Mesenchymal stem cell (in vitro differentiated cells and primary cell): ENCODE data around the gene FRMPD1. TPM values are rescaled to one million over a fixed set of nuclear protein-coding genes. Genes with fewer than 3 reads are reported as not detected.
"Not testable (repeated sequence)": the region's sequence is repeated elsewhere in the genome, so short reads cannot be mapped to it uniquely, and the experiment has no call there.

Experiments
- DNase-seq: peaks from one replicate; pipeline ENCODE4 v3.0.0-alpha.2; 2013
- H2AFZ ChIP-seq: one replicate; pipeline ENCODE4 v1.6.1; 2013; ENCODE audit warnings: low read depth, mild to moderate bottlenecking, control low read depth, inconsistent platforms, low read length, moderate library complexity
- H2AK5ac ChIP-seq: 2 replicates; pipeline ENCODE4 v1.6.1; 2013; ENCODE audit warnings: low read length, moderate library complexity, mild to moderate bottlenecking, inconsistent platforms; ENCODE audit not compliant: severe bottlenecking
- H2BK120ac ChIP-seq: one replicate; pipeline ENCODE4 v1.6.1; 2013; ENCODE audit warnings: low read depth, mild to moderate bottlenecking, inconsistent platforms, low read length, moderate library complexity
- H2BK12ac ChIP-seq, 2 experiments: one replicate each; pipeline ENCODE4 v1.6.1; 2013; ENCODE audit warnings: inconsistent platforms in 2 of 2, low read length in 2 of 2, mild to moderate bottlenecking in 2 of 2, moderate library complexity in 2 of 2, control low read depth in 1 of 2
- H2BK15ac ChIP-seq: one replicate; pipeline ENCODE4 v1.6.1; 2013; ENCODE audit warnings: mild to moderate bottlenecking, low read depth, inconsistent platforms; ENCODE audit not compliant: poor library complexity, severe bottlenecking
- H2BK5ac ChIP-seq: 2 replicates; pipeline ENCODE4 v1.6.1; 2013; ENCODE audit warnings: low read depth, mild to moderate bottlenecking, low read length, control low read depth, inconsistent platforms; ENCODE audit not compliant: poor library complexity, severe bottlenecking
- H3K14ac ChIP-seq, 2 experiments: one replicate each; pipeline ENCODE4 v1.6.1; 2013; ENCODE audit warnings: inconsistent platforms in 2 of 2, low read length in 2 of 2, control low read depth in 1 of 2, mild to moderate bottlenecking in 1 of 2, moderate library complexity in 1 of 2
- H3K18ac ChIP-seq, 2 experiments: one replicate each; pipeline ENCODE4 v1.6.1; 2013; ENCODE audit warnings: inconsistent platforms in 2 of 2, low read length in 2 of 2, control low read depth in 1 of 2, low read depth in 1 of 2, mild to moderate bottlenecking in 1 of 2
- H3K23ac ChIP-seq, 2 experiments: one replicate each; pipeline ENCODE4 v1.6.1; 2013; ENCODE audit warnings: inconsistent platforms in 2 of 2, low read length in 2 of 2, mild to moderate bottlenecking in 2 of 2, moderate library complexity in 2 of 2, control low read depth in 1 of 2
- H3K27ac ChIP-seq: 2 replicates; pipeline ENCODE4 v1.5.1; 2013; ENCODE audit warnings: mild to moderate bottlenecking, moderate library complexity, low read length, control low read depth, inconsistent platforms; ENCODE audit not compliant: poor library complexity, severe bottlenecking
- H3K27me3 ChIP-seq, 2 experiments: 2 replicates each; pipeline versions ENCODE4 v1.6.1 to v1.7.0; 2013; ENCODE audit warnings: low read length in 2 of 2, mild to moderate bottlenecking in 2 of 2, moderate library complexity in 2 of 2, control low read depth in 1 of 2, inconsistent platforms in 1 of 2; ENCODE audit not compliant: control insufficient read depth in 1 of 2, insufficient read depth in 1 of 2
- H3K36me3 ChIP-seq, 2 experiments: 2 replicates each; pipeline versions ENCODE4 v1.6.1 to v1.7.0; 2013; ENCODE audit warnings: low read length in 2 of 2, control low read depth in 1 of 2, inconsistent platforms in 1 of 2, low read depth in 1 of 2, mild to moderate bottlenecking in 1 of 2; ENCODE audit not compliant: insufficient read depth in 2 of 2, control insufficient read depth in 1 of 2
- H3K4ac ChIP-seq, 2 experiments: one replicate each; pipeline ENCODE4 v1.6.1; 2013; ENCODE audit warnings: inconsistent platforms in 2 of 2, low read length in 2 of 2, mild to moderate bottlenecking in 2 of 2, moderate library complexity in 2 of 2, control low read depth in 1 of 2, low read depth in 1 of 2
- H3K4me1 ChIP-seq: 2 replicates; pipeline ENCODE4 v1.6.1; 2013; ENCODE audit warnings: low read depth, low read length, control low read depth; ENCODE audit not compliant: control insufficient read depth, insufficient read depth
- H3K4me2 ChIP-seq: 2 replicates; pipeline ENCODE4 v1.6.1; 2013; ENCODE audit warnings: low read length, mild to moderate bottlenecking, inconsistent platforms; ENCODE audit not compliant: poor library complexity, severe bottlenecking
- H3K4me3 ChIP-seq, 2 experiments: 2 replicates each; pipeline versions ENCODE4 v1.5.1 to v1.7.0; 2013; ENCODE audit warnings: low read length in 2 of 2, mild to moderate bottlenecking in 2 of 2, control low read depth in 1 of 2, low read depth in 1 of 2; ENCODE audit not compliant: insufficient read depth in 1 of 2
- H3K79me1 ChIP-seq: replicated peaks from 2 replicates; pipeline ENCODE4 v1.6.1; 2013; ENCODE audit warnings: mild to moderate bottlenecking, control low read depth, low read length, inconsistent platforms; ENCODE audit not compliant: poor library complexity, severe bottlenecking
- H3K9ac ChIP-seq: 2 replicates; pipeline ENCODE4 v1.7.0; 2013; ENCODE audit warnings: mild to moderate bottlenecking, low read length, moderate library complexity
- H3K9me3 ChIP-seq: 2 replicates; pipeline ENCODE4 v1.7.0; 2013; ENCODE audit warnings: mild to moderate bottlenecking, low read length; ENCODE audit not compliant: control insufficient read depth
- H4K8ac ChIP-seq: one replicate; pipeline ENCODE4 v1.6.1; 2013; ENCODE audit warnings: inconsistent platforms, mild to moderate bottlenecking, low read length, moderate library complexity
- H4K91ac ChIP-seq: one replicate; pipeline ENCODE4 v1.6.1; 2013; ENCODE audit warnings: mild to moderate bottlenecking, low read length, inconsistent platforms
- WGBS: methylation state at CpG from one replicate; pipeline ENCODE4 v1.1.7; 2013; ENCODE audit warnings: mixed read lengths; 5-methylcytosine and 5-hydroxymethylcytosine counted together
- polyA plus RNA-seq, 2 experiments: library from polyadenylated mRNA; stranded (reverse); fragments of 200-250 nt; gene quantifications; one replicate each; pipeline ENCODE4 v1.2.3, GENCODE V29; 2013

FRMPD1 gene
- not detected for polyA plus RNA-seq (2013, experiment 1 of 2)
- polyA plus RNA-seq (2013, experiment 2 of 2), result not detected

- peak within 1 kb of the TSS in 1 of 2 experiments; percentile 29 for H3K14ac ChIP-seq
- H2BK5ac ChIP-seq, result no peak within 1 kb of the TSS
- peak within 1 kb of the TSS; percentile 88 for H3K4me2 ChIP-seq
- H3K4ac ChIP-seq, result no peak within 1 kb of the TSS
- H3K27ac ChIP-seq, result no peak within 1 kb of the TSS
- H4K8ac ChIP-seq, result no peak within 1 kb of the TSS
- peak within 1 kb of the TSS; percentile 83 for H3K9ac ChIP-seq
- peak within 1 kb of the TSS; percentile 7 for H2AFZ ChIP-seq
- H3K27me3 ChIP-seq, result peaks cover 47 to 83% of the 10 kb centered on the region in 2 experiments
- H3K18ac ChIP-seq, result no peak within 1 kb of the TSS
- no peak within 1 kb of the TSS for H2BK12ac ChIP-seq
- H3K79me1 ChIP-seq, result no peaks in the 10 kb centered on the region
- H3K4me3 ChIP-seq, result peak within 1 kb of the TSS; percentile 63 to 90
- H2BK15ac ChIP-seq, result no peak within 1 kb of the TSS
- no peak within 1 kb of the TSS for H2BK120ac ChIP-seq
- no peaks in the 10 kb centered on the region for H3K9me3 ChIP-seq
- H2AK5ac ChIP-seq, result no peak within 1 kb of the TSS
- 7% methylated on average over 63 of the region's 73 CpGs for WGBS
- H4K91ac ChIP-seq, result no peak within 1 kb of the TSS
- peak; percentile 29 for DNase-seq
- H3K4me1 ChIP-seq, result peaks cover 11% of the 10 kb centered on the region
- no peaks in the 10 kb centered on the region for H3K36me3 ChIP-seq
- H3K23ac ChIP-seq, result no peak within 1 kb of the TSS
These were observed at the start of gene FRMPD1 for GRCh38 chr9:37650873-37651768. Gene FRMPD1 (plus strand): TSS chr9:37650954. CDS start chr9:37692642, 41,688 bp downstream.

GRCh38 chr9:37602061-37602460, 48.7 kb upstream of the FRMPD1 start:
- H2BK12ac ChIP-seq, H3K23ac ChIP-seq, H4K91ac ChIP-seq, H2BK120ac ChIP-seq, H2AFZ ChIP-seq, H3K4me2 ChIP-seq, H3K36me3 ChIP-seq, H2BK5ac ChIP-seq, DNase-seq, H3K4me3 ChIP-seq, H4K8ac ChIP-seq, H3K9me3 ChIP-seq, H2AK5ac ChIP-seq, H3K4ac ChIP-seq, H2BK15ac ChIP-seq, H3K79me1 ChIP-seq, H3K9ac ChIP-seq, H3K18ac ChIP-seq, H3K14ac ChIP-seq, H3K27ac ChIP-seq, H3K4me1 ChIP-seq: not testable (repeated sequence)
- H3K27me3 ChIP-seq, result peaks cover 0 to 45% of the 10 kb centered on the region in 2 experiments
- WGBS, result 64% methylated on average over 2 of the region's 4 CpGs

DNA sequence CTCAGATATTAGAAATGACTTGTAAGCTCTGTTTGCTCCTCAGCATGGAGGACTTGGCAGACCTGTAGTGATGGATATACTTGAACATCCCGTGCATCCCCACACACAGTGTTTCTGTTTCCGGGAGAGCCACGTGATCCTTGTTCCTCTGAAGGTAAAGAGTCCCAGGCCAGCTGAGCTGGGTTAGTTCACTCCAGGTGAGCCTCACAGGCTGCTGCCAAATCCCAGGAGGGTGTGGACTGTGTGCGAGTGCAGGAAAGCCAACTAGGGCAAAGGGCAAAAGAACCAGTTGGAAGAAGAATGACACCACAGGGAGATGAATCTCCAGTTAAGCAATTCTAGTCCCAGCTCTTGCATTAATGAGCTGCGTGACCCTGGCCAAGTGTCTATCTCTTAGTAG, 47.9 kb upstream of the FRMPD1 start:
- no peak overlapping the region for H2BK5ac ChIP-seq
- H3K4ac ChIP-seq, result no peak overlapping the region
- no peak overlapping the region for H4K91ac ChIP-seq
- H3K18ac ChIP-seq, result no peak overlapping the region
- H3K27me3 ChIP-seq, result peaks cover 0 to 45% of the 10 kb centered on the region in 2 experiments
- no peak overlapping the region for H2BK15ac ChIP-seq
- no peaks in the 10 kb centered on the region for H3K79me1 ChIP-seq
- H3K4me2 ChIP-seq, result no peak overlapping the region
- no peaks in the 10 kb centered on the region for H3K36me3 ChIP-seq
- no peak overlapping the region for H2BK12ac ChIP-seq
- H3K27ac ChIP-seq, result no peak overlapping the region
- H3K9ac ChIP-seq, result peak overlapping the region; percentile 46
- H3K23ac ChIP-seq, result no peak overlapping the region
- H3K4me1 ChIP-seq, result no peaks in the 10 kb centered on the region
- no peak overlapping the region for H2AFZ ChIP-seq
- H4K8ac ChIP-seq, result no peak overlapping the region
- no peak overlapping the region for H3K14ac ChIP-seq
- no peak for DNase-seq
- no peak overlapping the region for H2AK5ac ChIP-seq
- no peaks in the 10 kb centered on the region for H3K9me3 ChIP-seq
- 82% methylated on average over 5 of the region's 5 CpGs for WGBS
- H2BK120ac ChIP-seq, result no peak overlapping the region
- H3K4me3 ChIP-seq, result peak overlapping the region in 1 of 2 experiments; percentile 69

DNA sequence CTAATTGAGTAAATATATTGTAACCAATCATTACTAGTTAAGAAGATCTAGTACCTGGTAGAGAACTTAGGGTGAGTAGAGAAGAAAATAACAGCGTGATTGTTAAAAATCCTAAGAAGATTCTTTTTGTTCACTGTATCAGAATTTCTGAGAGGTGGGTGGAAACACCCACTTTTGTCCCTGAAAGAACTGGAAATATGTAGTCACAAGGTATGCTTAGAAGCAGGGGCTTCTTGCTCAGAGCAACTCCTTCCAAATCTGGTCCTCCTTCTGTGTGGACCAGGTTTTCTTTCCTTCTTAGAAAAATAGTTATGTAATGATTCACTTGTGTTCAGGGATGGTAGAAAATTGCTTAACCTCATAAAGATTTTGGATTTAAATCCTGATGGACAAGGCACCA, 46.5 kb upstream of the FRMPD1 start:
- H3K4me2 ChIP-seq, result no peak overlapping the region

More for the DNA sequence above, 46.5 kb upstream of the FRMPD1 start:
- no peak overlapping the region for H2BK120ac ChIP-seq
- H3K18ac ChIP-seq, result no peak overlapping the region
- no peaks in the 10 kb centered on the region for H3K36me3 ChIP-seq
- no peak overlapping the region for H3K27ac ChIP-seq
- H2AFZ ChIP-seq, result no peak overlapping the region
- no peaks in the 10 kb centered on the region for H3K79me1 ChIP-seq
- DNase-seq, result no peak
- no peak overlapping the region for H3K4ac ChIP-seq
- no peak overlapping the region for H4K8ac ChIP-seq
- H3K27me3 ChIP-seq, result peaks cover 0 to 48% of the 10 kb centered on the region in 2 experiments
- H2BK15ac ChIP-seq, result no peak overlapping the region
- no peak overlapping the region for H3K23ac ChIP-seq
- H3K9ac ChIP-seq, result peak overlapping the region; percentile 58
- no peak overlapping the region for H4K91ac ChIP-seq
- H3K9me3 ChIP-seq, result no peaks in the 10 kb centered on the region
- no peaks in the 10 kb centered on the region for H3K4me1 ChIP-seq
- no peak overlapping the region for H2BK12ac ChIP-seq
- 68% methylated on average over 1 of the region's 1 CpG for WGBS
- H2AK5ac ChIP-seq, result no peak overlapping the region
- H3K14ac ChIP-seq, result no peak overlapping the region
- H3K4me3 ChIP-seq, result peak overlapping the region in 1 of 2 experiments; percentile 69
- H2BK5ac ChIP-seq, result no peak overlapping the region
